Natural killer cell (primary cell): ENCODE data around the gene EPHB6. TPM values are rescaled to one million over a fixed set of nuclear protein-coding genes. Genes with fewer than 3 reads are reported as not detected.

Experiments
- ATAC-seq, 3 donors: fragments of 150-1000 bp in 2 of 3; fragments of 200-7000 bp in 1 of 3; cut with Tn5 transposase; 1 replicate in 1 of 3; 2 replicates in 2 of 3; pipeline ENCODE4 v1.10.0; 2021; ENCODE audit warnings: mild to moderate bottlenecking in 2 of 3, moderate library complexity in 2 of 3
- DNase-seq, 2 donors: peaks; one replicate each; pipeline versions ENCODE4 v3.0.0 to v3.0.0-alpha.2; 2013 to 2021; ENCODE audit warnings: mixed read lengths in 1 of 2
- H3K27ac ChIP-seq: one replicate; pipeline ENCODE4 v1.5.1; 2013; ENCODE audit warnings: mild to moderate bottlenecking, low read length
- H3K27me3 ChIP-seq: one replicate; pipeline ENCODE4 v1.6.1; 2013; ENCODE audit warnings: low read length; ENCODE audit not compliant: control insufficient read depth, insufficient read depth
- H3K36me3 ChIP-seq: one replicate; pipeline ENCODE4 v1.6.1; 2013; ENCODE audit warnings: low read length; ENCODE audit not compliant: control insufficient read depth, insufficient read depth
- H3K4me1 ChIP-seq: one replicate; pipeline ENCODE4 v1.6.1; 2013; ENCODE audit warnings: low read length; ENCODE audit not compliant: control insufficient read depth, insufficient read depth
- H3K4me3 ChIP-seq: one replicate; pipeline ENCODE4 v1.5.1; 2013; ENCODE audit warnings: low read length
- H3K9me3 ChIP-seq: one replicate; pipeline ENCODE4 v1.6.1; 2013; ENCODE audit warnings: low read length; ENCODE audit not compliant: control insufficient read depth, insufficient read depth
- H3K27ac Mint-ChIP-seq, 2 donors: one replicate each; pipeline ENCODE4 v1.8.0; 2022; ENCODE audit warnings: mild to moderate bottlenecking in 2 of 2, mixed read lengths in 2 of 2, moderate library complexity in 1 of 2
- H3K27me3 Mint-ChIP-seq, 2 donors: one replicate each; pipeline ENCODE4 v1.8.0; 2022; ENCODE audit warnings: low read depth in 2 of 2, mixed read lengths in 2 of 2
- H3K36me3 Mint-ChIP-seq: one replicate; pipeline ENCODE4 v1.8.0; 2022; ENCODE audit warnings: mixed read lengths
- H3K4me1 Mint-ChIP-seq, 2 donors: one replicate each; pipeline ENCODE4 v1.8.0; 2022; ENCODE audit warnings: mixed read lengths in 2 of 2
- H3K4me3 Mint-ChIP-seq: one replicate; pipeline ENCODE4 v1.8.0; 2022; ENCODE audit warnings: mild to moderate bottlenecking, moderate library complexity, mixed read lengths
- H3K9me3 Mint-ChIP-seq, 2 donors: one replicate each; pipeline ENCODE4 v1.8.0; 2022; ENCODE audit warnings: mixed read lengths in 2 of 2
- WGBS: methylation state at CpG from one replicate; pipeline ENCODE4 v1.1.7; 2013; ENCODE audit warnings: missing lambda C conversion rate; ENCODE audit not compliant: insufficient coverage; 5-methylcytosine and 5-hydroxymethylcytosine counted together
- intact Hi-C: fragments of 100-400 bp; cut with micrococcal nuclease; formaldehyde crosslinking; loops from one replicate; pipeline ENCODE4 v1.14.2; 2022
- total RNA-seq, 4 donors: library from RNA; stranded (reverse); fragments of 120-200 nt in 1 of 4; gene quantifications; one replicate each; pipeline versions ENCODE4 v1.2.3 to v1.2.4, GENCODE V29; 2013 to 2022
- TF ChIP-seq, protein P1 (sequence below): fragments of 200-600 bp; IDR thresholded peaks from one replicate; pipeline ENCODE4 v1.8.0; 2022; ENCODE audit warnings: antibody characterized with exemption

Gene EPHB6
- total RNA-seq, 3 donors from 2014 or later (not counting 1 experiment from before 2014, with no cell fraction given), result 2.3 to 6.8 (median 6.5) TPM

DNA sequence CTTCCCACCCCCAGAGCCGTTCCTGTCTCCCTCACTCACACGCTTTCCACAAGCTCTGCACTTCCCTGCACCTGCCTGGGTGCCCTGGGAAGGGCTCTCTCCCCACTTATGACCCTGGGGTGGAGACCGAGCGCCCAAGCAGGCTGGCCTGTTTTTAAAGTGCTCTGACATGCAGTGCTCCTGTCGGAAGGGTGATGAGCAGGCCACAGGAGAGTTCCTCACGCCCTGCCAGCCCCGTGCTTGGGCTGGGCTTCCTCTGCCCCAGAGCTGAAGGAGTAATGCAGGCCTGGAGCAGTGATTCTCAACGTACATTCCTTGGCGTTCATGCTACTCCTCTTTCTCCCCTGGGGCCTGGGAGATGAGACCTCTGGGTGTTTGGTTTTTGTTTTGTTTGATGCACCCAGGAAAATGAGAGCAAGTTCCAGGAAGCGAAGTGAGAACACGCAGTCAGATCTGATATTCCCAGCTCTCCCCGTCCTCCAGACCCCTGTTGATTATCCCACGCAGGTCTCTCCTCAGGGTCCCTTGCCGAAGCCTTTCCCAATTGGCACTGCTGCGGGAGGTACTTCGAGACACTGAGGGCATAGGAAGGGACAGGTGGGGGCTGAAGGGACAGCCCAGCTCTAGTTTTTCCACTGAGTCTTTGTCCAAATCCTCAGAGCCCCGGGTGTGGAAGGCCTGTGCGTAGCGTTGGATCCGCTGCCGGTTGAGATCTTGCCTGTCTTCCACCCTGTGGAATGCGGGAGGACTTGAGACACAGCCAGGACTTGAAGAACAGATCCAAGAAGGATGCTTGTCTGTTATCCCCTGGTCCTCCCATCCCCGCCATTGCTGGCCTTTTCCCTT lies 16.6 kb downstream of the EPHB6 start:
- Mint-ChIP-seq H3K4me3 (no peak overlapping the region), H3K4me1 (no peaks in the 10 kb centered on the region)
- intact Hi-C loops, result no loop called here

DNA sequence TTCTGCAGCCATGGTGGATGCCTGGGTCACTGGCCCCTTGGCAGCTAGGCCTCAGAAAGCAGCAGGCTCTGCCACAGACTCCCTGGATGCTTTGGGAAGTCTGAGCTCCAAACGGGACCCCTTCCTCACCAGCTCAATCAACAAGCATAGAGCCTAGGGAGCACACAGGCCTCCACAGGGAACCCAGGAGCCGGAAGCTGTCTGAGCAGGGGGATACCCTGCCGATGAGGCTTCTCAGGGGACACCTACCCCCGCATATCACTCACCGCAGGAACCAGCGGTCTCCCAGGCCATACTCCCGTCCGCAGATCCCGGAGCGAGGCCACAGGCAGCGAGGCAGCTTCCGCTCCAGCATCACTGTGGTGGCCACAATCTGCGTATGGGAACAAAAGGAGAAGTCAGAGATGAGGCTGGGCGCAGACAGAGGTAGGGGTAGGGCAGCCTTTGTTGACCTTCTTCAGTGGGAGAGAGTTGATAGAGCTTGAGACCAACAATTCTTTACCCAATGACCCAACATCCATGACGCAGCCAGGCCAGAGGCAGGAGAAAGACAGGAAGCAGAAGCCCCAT lies 17.3 kb downstream of the EPHB6 start:
- Mint-ChIP-seq H3K27ac (no peak overlapping the region), H3K27me3 (peaks cover 0 to 2% of the 10 kb centered on the region in 2 donors), H3K9me3 (no peaks in the 10 kb centered on the region), H3K4me3 (no peak overlapping the region), H3K4me1 (no peaks in the 10 kb centered on the region), H3K36me3 (no peaks in the 10 kb centered on the region)
- DNase-seq, result no peak
- H3K27ac ChIP-seq, result no peak overlapping the region
- TF ChIP-seq, protein P1, sequence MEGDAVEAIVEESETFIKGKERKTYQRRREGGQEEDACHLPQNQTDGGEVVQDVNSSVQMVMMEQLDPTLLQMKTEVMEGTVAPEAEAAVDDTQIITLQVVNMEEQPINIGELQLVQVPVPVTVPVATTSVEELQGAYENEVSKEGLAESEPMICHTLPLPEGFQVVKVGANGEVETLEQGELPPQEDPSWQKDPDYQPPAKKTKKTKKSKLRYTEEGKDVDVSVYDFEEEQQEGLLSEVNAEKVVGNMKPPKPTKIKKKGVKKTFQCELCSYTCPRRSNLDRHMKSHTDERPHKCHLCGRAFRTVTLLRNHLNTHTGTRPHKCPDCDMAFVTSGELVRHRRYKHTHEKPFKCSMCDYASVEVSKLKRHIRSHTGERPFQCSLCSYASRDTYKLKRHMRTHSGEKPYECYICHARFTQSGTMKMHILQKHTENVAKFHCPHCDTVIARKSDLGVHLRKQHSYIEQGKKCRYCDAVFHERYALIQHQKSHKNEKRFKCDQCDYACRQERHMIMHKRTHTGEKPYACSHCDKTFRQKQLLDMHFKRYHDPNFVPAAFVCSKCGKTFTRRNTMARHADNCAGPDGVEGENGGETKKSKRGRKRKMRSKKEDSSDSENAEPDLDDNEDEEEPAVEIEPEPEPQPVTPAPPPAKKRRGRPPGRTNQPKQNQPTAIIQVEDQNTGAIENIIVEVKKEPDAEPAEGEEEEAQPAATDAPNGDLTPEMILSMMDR, result no peak
- whole genome bisulfite sequencing, result 88% methylated on average over 15 of the region's 15 CpGs
- intact Hi-C loops, result no loop called here
- no peaks in the 10 kb centered on the region for H3K9me3 ChIP-seq
- H3K27me3 ChIP-seq, result no peaks in the 10 kb centered on the region
- H3K4me1 ChIP-seq, result no peaks in the 10 kb centered on the region
- H3K4me3 ChIP-seq, result no peak overlapping the region
- no peak for ATAC-seq
- no peaks in the 10 kb centered on the region for H3K36me3 ChIP-seq

More for the DNA sequence above, 16.6 kb downstream of the EPHB6 start:
- no peak overlapping the region for H3K4me3 ChIP-seq
- H3K36me3 ChIP-seq, result no peaks in the 10 kb centered on the region
- WGBS, result 92% methylated on average over 23 of the region's 23 CpGs
- DNase-seq (no peak), ATAC-seq (no peak)
- H3K4me1 ChIP-seq, result no peaks in the 10 kb centered on the region
- Mint-ChIP-seq H3K36me3 (no peaks in the 10 kb centered on the region), H3K27me3 (peaks cover 0 to 2% of the 10 kb centered on the region in 2 donors), H3K9me3 (no peaks in the 10 kb centered on the region), H3K27ac (no peak overlapping the region)
- H3K9me3 ChIP-seq, result no peaks in the 10 kb centered on the region
- no peaks in the 10 kb centered on the region for H3K27me3 ChIP-seq
- TF ChIP-seq, protein P1, result no peak
- H3K27ac ChIP-seq, result no peak overlapping the region

DNA sequence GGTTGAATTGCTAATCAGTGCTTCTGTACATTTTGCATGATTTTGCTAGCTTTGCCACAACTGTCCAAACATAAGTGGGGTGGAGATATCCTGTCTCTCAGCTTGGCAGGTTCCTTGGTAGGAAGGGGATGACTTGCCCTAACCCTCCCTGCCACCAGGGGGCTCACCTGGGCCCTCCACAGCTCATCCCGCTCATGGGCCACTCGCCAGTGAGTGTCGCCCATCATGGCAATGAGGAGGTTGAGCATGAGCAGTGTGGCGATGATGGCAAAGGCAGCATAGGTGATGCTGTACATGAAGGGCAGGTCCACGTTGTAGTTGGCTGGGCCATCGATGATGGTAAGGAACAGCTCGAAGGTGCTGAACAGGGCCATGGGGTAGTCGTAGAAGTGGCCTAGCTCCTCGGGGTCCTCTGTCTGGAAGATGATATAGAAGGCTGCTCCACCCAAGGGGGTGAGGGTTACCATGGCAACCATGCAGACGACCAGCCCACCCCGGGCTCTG lies 18.5 kb downstream of the EPHB6 start:
- TF ChIP-seq, protein P1, result no peak
- no peak overlapping the region for H3K4me3 Mint-ChIP-seq
- ATAC-seq, result peak in 1 of 3 donors; percentile 33
- H3K4me1 Mint-ChIP-seq, result no peaks in the 10 kb centered on the region
- WGBS, result 86% methylated on average over 11 of the region's 11 CpGs
- DNase-seq, result peak in 1 of 2 donors; percentile 43
- Histone ChIP-seq H3K4me3 (no peak overlapping the region), H3K4me1 (no peaks in the 10 kb centered on the region), H3K9me3 (no peaks in the 10 kb centered on the region), H3K27ac (no peak overlapping the region), H3K27me3 (no peaks in the 10 kb centered on the region), H3K36me3 (no peaks in the 10 kb centered on the region)
- no peak overlapping the region for H3K27ac Mint-ChIP-seq
- intact Hi-C loops, result no loop called here
- no peaks in the 10 kb centered on the region for H3K36me3 Mint-ChIP-seq
- no peaks in the 10 kb centered on the region for H3K9me3 Mint-ChIP-seq
- peaks cover 0 to 5% of the 10 kb centered on the region in 2 donors for H3K27me3 Mint-ChIP-seq
